IPS-18c (cell line): ENCODE results near the gene PHAX.
A peak's percentile ranks its signal among the peaks of the same experiment; 100 is the strongest.
"Not testable (repeated sequence)": the region's sequence is repeated elsewhere in the genome, so short reads cannot be mapped to it uniquely, and the experiment has no call there.

Experiments used
- H3K4me3 ChIP-seq: 2 replicates; pipeline ENCODE4 v1.7.0; 2013; ENCODE audit warnings: low read depth, mild to moderate bottlenecking, low read length, moderate library complexity; ENCODE audit not compliant: insufficient read depth
- H3K9me3 ChIP-seq: one replicate; pipeline ENCODE4 v1.6.1; 2013; ENCODE audit warnings: mild to moderate bottlenecking, low read length, moderate library complexity; ENCODE audit not compliant: control insufficient read depth, insufficient read depth

The PHAX gene

GRCh38 chr5:126600631-126601511, at the start of gene PHAX:
PHAX (plus strand) TSS chr5:126600947; CDS start chr5:126600963, 16 bp downstream.
- H3K9me3 ChIP-seq = peaks cover 4% of the 10 kb centered on the region
- H3K4me3 ChIP-seq = peak within 1 kb of the TSS; percentile 100

DNA sequence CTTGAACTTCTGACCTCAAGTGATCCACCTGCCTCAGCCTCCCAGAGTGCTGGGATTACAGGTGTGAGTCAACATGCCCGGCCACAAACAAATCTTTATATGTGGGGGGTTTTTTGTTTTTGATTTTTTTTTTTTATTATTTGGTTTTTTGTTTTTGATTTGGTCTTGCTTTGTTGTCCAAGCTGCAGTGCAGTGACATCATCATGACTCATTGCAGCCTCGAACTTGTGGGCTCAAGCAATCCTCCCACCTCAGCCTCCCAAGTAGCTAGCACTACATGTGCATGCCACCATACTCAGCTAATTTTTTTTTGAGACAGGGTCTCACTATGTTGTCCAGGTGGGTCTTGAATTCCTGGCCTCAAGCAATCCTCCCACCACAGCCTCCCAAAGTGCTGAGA, 48.1 kb upstream of the PHAX start:
- no peak overlapping the region for H3K4me3 ChIP-seq
- no peaks in the 10 kb centered on the region for H3K9me3 ChIP-seq

DNA sequence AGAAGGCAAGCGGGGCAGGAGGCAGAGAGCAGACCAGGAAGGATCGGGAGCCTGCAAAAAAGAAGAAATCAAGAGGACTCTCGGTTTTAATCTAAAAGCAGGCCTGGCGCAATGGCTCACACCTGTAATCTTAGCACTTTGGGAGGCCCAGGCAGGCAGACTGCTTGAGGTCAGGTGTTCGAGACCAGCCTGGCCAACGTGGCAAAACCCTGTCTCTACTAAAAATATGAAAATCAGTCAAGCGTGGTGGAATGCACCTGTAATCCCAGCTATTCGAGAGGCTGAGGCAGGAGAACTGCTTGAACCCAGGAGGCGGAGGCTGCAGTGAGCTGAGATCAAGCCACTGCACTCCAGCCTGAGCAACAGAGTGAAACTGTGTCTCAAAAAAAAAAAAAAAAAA, 45.6 kb upstream of the PHAX start:
- not testable (repeated sequence) for H3K9me3 ChIP-seq, H3K4me3 ChIP-seq

DNA sequence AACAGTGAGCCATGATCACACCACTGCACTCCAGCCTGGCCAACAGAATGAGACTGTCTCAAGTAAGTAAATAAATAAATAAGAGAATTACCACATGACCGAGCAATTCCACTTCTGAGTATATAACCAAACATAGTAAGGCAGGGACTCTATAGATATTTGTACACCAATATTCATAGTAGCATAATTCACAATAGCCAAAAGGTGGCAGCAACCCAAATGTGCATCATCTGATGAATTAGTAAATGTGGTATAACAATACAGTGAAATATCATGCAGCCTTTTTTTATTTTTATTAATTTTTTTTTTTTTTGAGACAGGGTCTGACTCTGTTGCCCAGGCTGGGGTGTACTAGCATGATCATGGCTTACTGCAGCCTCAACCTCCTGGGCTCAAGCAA, 38.8 kb upstream of the PHAX start:
- no peaks in the 10 kb centered on the region for H3K9me3 ChIP-seq
- no peak overlapping the region for H3K4me3 ChIP-seq

- Histone ChIP-seq H3K4me3 (no peak overlapping the region), H3K9me3 (no peaks in the 10 kb centered on the region)
Observed at GRCh38 chr5:126562823-126563222, 37.9 kb upstream of the PHAX start.

- H3K9me3 ChIP-seq = no peaks in the 10 kb centered on the region
- no peak overlapping the region for H3K4me3 ChIP-seq
Observed at GRCh38 chr5:126568206-126568755, 32.5 kb upstream of the PHAX start.

GRCh38 chr5:126575644-126576043, 25.1 kb upstream of the PHAX start:
- no peaks in the 10 kb centered on the region for H3K9me3 ChIP-seq
- no peak overlapping the region for H3K4me3 ChIP-seq

DNA sequence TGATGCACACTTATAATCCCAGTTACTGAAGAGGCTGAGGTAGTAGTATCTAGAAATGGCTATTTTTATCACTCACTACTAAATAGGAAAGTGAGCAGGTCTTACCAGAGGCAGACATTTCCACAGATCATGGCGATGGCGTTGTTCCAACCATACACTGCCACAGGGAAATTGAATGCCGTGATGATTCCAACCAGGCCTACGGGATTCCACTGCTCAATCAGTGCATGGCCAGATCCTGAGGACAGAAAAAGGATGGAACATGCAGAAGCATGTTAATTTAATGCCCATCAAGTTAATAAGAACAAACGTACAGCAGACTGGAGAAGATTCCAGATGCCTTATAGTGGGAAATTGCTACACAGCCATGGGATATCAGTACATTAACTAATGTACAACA, 23.8 kb upstream of the PHAX start:
- no peaks in the 10 kb centered on the region for H3K9me3 ChIP-seq

GRCh38 chr5:126577415-126577814, 23.3 kb upstream of the PHAX start:
- no peaks in the 10 kb centered on the region for H3K9me3 ChIP-seq

More for the DNA sequence above, 23.8 kb upstream of the PHAX start:
- no peak overlapping the region for H3K4me3 ChIP-seq

DNA sequence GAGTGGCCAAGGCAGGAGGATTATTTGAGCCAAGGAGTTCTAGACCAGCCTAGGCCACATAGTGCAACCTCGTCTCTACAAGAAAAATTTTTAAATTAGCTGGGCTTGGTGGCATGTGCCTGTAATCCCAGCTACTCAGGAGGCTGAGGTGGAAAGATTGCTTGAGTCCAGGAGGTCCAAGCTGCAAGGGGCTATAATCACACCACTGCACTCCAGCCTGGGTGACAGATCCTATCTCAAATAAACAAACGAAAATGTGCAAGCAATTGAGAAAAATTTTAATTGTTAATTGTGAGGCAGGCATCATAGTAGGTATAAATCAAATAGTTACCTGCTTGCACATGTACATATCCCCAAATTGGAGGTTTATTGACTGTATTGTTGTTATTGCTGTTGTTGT, 21.0 kb upstream of the PHAX start:
- no peak overlapping the region for H3K4me3 ChIP-seq
- no peaks in the 10 kb centered on the region for H3K9me3 ChIP-seq

More at GRCh38 chr5:126577415-126577814, 23.3 kb upstream of the PHAX start:
- no peak overlapping the region for H3K4me3 ChIP-seq

DNA sequence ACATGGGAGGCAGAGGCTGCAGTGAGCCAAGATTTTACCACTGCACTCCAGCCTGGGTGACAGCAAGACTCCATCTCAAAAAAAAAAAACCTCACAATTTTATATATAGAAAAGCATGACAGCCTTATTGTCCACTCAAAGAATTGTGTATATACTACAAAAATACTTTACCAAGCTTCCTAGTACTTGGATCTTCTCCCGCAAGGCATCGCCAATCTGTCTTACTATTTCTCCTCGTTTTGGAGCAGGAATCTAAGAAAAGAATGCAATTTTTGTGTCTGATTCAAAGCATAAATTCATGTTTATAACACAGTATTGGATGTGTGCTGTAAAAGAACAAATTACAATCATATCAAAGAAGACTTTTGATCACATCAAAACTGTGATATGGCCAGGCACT, 17.0 kb upstream of the PHAX start:
- no peaks in the 10 kb centered on the region for H3K9me3 ChIP-seq
- H3K4me3 ChIP-seq = no peak overlapping the region

- H3K9me3 ChIP-seq = no peaks in the 10 kb centered on the region
- no peak overlapping the region for H3K4me3 ChIP-seq
Observed at GRCh38 chr5:126587551-126588390, 13.0 kb upstream of the PHAX start.

- no peaks in the 10 kb centered on the region for H3K9me3 ChIP-seq
- H3K4me3 ChIP-seq = no peak overlapping the region
Observed at GRCh38 chr5:126589536-126590297, 11.0 kb upstream of the PHAX start.

DNA sequence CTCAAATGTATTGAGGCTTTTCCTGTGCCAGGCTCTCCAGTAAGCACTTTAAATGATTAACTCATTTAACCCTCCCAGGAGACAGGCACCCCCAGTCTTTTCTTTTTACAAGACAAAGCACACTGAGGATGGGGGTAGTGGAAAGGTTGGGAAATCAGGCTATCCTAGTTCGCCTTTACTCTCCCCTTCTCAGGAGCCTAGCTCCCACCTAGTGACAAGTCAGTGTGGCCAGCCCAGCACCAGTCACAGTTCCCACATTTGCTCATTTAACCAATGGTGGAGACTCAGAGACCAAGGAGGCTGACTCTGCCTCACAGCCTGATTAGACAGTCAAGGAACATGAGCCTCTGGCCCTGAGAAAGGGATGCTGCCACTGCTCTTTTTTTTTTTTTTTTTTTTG, 9.2 kb upstream of the PHAX start:
- Histone ChIP-seq H3K9me3 (no peaks in the 10 kb centered on the region), H3K4me3 (no peak overlapping the region)

DNA sequence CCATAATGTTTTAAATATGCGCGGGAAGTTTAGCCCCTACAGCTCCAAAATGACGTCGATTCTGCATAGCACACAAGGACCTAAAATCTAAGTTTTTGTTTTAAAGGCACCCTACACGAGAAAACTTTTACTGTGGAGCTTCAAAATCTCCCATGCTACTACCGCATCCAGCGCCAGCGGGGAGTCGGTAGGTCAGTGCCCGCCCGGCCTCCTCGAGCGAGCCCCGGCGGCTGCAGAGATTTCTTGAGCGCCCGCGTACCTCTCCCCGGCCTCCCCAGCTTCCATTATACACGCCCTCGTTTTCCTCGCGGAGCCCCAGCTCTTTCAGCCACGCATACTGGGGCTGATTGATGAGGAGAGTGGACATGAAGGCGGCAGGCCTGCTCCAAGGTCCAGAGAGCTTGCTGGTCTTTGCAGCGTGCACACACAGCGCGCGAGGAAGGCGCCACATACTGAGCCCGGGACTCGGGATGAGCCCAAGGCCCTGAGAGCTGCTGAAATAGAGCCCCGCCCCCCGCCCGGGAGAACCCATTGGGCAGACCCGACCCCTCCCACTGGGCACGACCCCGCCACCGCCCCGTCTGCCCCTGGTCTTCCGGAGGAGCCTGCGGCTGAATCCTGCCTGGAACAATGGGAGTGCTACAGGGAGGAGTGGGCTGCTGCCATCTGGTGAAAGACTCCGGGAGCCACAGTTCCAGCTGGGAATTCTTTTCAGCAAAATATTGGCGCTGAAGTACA, 5.8 kb upstream of the PHAX start, which contains the start of gene ALDH7A1:
Gene ALDH7A1, minus strand, starts transcription at position 472 of the 738 bp plus-strand sequence. Its CDS starts 21 bp downstream, at position 451.
- H3K4me3 ChIP-seq = peak within 1 kb of the TSS; percentile 90

GRCh38 chr5:126595486-126596083, 5.2 kb upstream of the PHAX start:
- Histone ChIP-seq H3K4me3 (peak overlapping the region; percentile 86), H3K9me3 (no peaks in the 10 kb centered on the region)

More for the DNA sequence above, 5.8 kb upstream of the PHAX start, which contains the start of gene ALDH7A1:
- no peaks in the 10 kb centered on the region for H3K9me3 ChIP-seq
